ENCODE measurements around the gene ACBD3. TPM values are rescaled to one million over a fixed set of nuclear protein-coding genes. Genes with fewer than 3 reads are reported as not detected.

Gene ACBD3
- total RNA-seq, 4 donors from 2014 or later, result 37.0 to 64.7 (median 52.1) TPM

- 51 to 59% methylated on average over 10 of the region's 11 CpGs for WGBS, 2 donors
- peaks cover 13 to 58% (median 24%) of the 10 kb centered on the region in 3 donors for H3K4me1 ChIP-seq
- H3K4me3 ChIP-seq, result peak overlapping the region; percentile 63 to 93 (median 74)
- H3K27me3 ChIP-seq, result no peaks in the 10 kb centered on the region
- H3K36me3 ChIP-seq, result no peaks in the 10 kb centered on the region
- TF ChIP-seq POLR2A (IDR thresholded peaks at IDR 0.05) (no peak), CTCF (IDR thresholded peaks at IDR 0.05) (no peak)
- no peak for DNase-seq
- peak overlapping the region; percentile 95 to 97 (median 96) for H3K27ac ChIP-seq
- no peaks in the 10 kb centered on the region for H3K9me3 ChIP-seq
- intact Hi-C loops (cut with DNase I), result loop anchor here (5.0 kb wide), 1 partner anchor 114 kb away; the partner anchor contains the start of gene SDE2
Measured at GRCh38 chr1:226111098-226111882, 75.3 kb downstream of the ACBD3 start.

- no peaks in the 10 kb centered on the region for H3K9me3 ChIP-seq
- DNase-seq, result peak; percentile 40
- H3K4me3 ChIP-seq, result peak overlapping the region; percentile 63 to 93 (median 74)
- 0 to 2% methylated on average over 5 to 19 of the region's 73 CpGs for WGBS, 2 donors
- peaks cover 13 to 50% (median 22%) of the 10 kb centered on the region in 3 donors for H3K4me1 ChIP-seq
- intact Hi-C loops (cut with DNase I), result loop anchor here (5.0 kb wide), 1 partner anchor 113 kb away; the partner anchor contains the start of gene SDE2
- peak overlapping the region; percentile 95 to 97 (median 96) for H3K27ac ChIP-seq
- no peaks in the 10 kb centered on the region for H3K36me3 ChIP-seq
- TF ChIP-seq CTCF (IDR thresholded peaks at IDR 0.05) (no peak), POLR2A (IDR thresholded peaks at IDR 0.05) (no peak)
- H3K27me3 ChIP-seq, result no peaks in the 10 kb centered on the region
Measured at GRCh38 chr1:226110249-226111097, 76.1 kb downstream of the ACBD3 start.

GRCh38 chr1:226109829-226110248, 76.7 kb downstream of the ACBD3 start:
- TF ChIP-seq POLR2A (IDR thresholded peaks at IDR 0.05) (peak in 1 of 4 donors; percentile 65), CTCF (IDR thresholded peaks at IDR 0.05) (peak in 4 of 6 experiments; percentile 12 to 49 (median 31))
- intact Hi-C loops (cut with DNase I), result loop anchor here (5.0 kb wide), 1 partner anchor 113 kb away; the partner anchor contains the start of gene SDE2
- H3K4me3 ChIP-seq, result peak overlapping the region; percentile 63 to 93 (median 74)
- H3K36me3 ChIP-seq, result no peaks in the 10 kb centered on the region
- 5% methylated on average over 7 of the region's 57 CpGs; no CpG with 5 or more reads in 1 of the 2 donors for WGBS, 2 donors
- no peaks in the 10 kb centered on the region for H3K27me3 ChIP-seq
- H3K4me1 ChIP-seq, result peaks cover 13 to 50% (median 22%) of the 10 kb centered on the region in 3 donors
- H3K9me3 ChIP-seq, result no peaks in the 10 kb centered on the region
- H3K27ac ChIP-seq, result peak overlapping the region; percentile 95 to 97 (median 96)
- DNase-seq, result peak; percentile 60

- intact Hi-C loops (cut with DNase I), result no loop called here
- Histone ChIP-seq H3K27me3 (no peaks in the 10 kb centered on the region), H3K27ac (peak overlapping the region; percentile 95 to 97 (median 96)), H3K4me3 (peak overlapping the region; percentile 63 to 93 (median 74)), H3K4me1 (peaks cover 13 to 54% (median 22%) of the 10 kb centered on the region in 3 donors), H3K36me3 (no peaks in the 10 kb centered on the region), H3K9me3 (no peaks in the 10 kb centered on the region)
- 22 to 38% methylated on average over 11 to 18 of the region's 23 CpGs for WGBS, 2 donors
- peak in 1 of 4 donors; percentile 19 for TF ChIP-seq POLR2A (IDR thresholded peaks at IDR 0.05)
- no peak for TF ChIP-seq CTCF (IDR thresholded peaks at IDR 0.05)
- no peak for DNase-seq
Measured at GRCh38 chr1:226108935-226109828, 77.4 kb downstream of the ACBD3 start.

Measured in esophagus squamous epithelium (tissue), 5 donors.